Calu3 (cell line): ENCODE results near the gene WDFY4. TPM values are rescaled to one million over a fixed set of nuclear protein-coding genes. Genes with fewer than 3 reads are reported as not detected.

Experiments
- BruUV-seq: library from RNA; stranded (reverse); fragments of 400-500 nt; replicated peaks from 2 replicates; lab custom pipeline; 2021; lab: Mats Ljungman, UMichigan
- CTCF ChIA-PET: fragments of 300-600 bp; sonication (Branson Sonifier 250); formaldehyde crosslinking; loops from one replicate; lab custom pipeline; 2022; ENCODE audit warnings: antibody characterized with exemption; lab: Charles Lee
- DNase-seq: peaks from one replicate; pipeline ENCODE4 v3.0.0; 2022
- H3K27ac Mint-ChIP-seq: one replicate; pipeline ENCODE4 v1.8.0; 2022; ENCODE audit warnings: mixed read lengths; ENCODE audit not compliant: unreplicated experiment
- H3K27me3 Mint-ChIP-seq: one replicate; pipeline ENCODE4 v1.8.0; 2022; ENCODE audit warnings: mixed read lengths; ENCODE audit not compliant: unreplicated experiment
- H3K36me3 Mint-ChIP-seq: one replicate; pipeline ENCODE4 v1.8.0; 2022; ENCODE audit warnings: mild to moderate bottlenecking, moderate library complexity, mixed read lengths; ENCODE audit not compliant: insufficient read depth, unreplicated experiment
- H3K4me1 Mint-ChIP-seq: one replicate; pipeline ENCODE4 v1.8.0; 2022; ENCODE audit warnings: mild to moderate bottlenecking, low read depth, mixed read lengths; ENCODE audit not compliant: unreplicated experiment
- H3K4me3 Mint-ChIP-seq: one replicate; pipeline ENCODE4 v1.8.0; 2022; ENCODE audit warnings: mild to moderate bottlenecking, low read depth, moderate library complexity, mixed read lengths; ENCODE audit not compliant: unreplicated experiment
- H3K9me3 Mint-ChIP-seq: one replicate; pipeline ENCODE4 v1.8.0; 2022; ENCODE audit warnings: low read depth, mixed read lengths; ENCODE audit not compliant: unreplicated experiment
- intact Hi-C: fragments of 100-400 bp; cut with micrococcal nuclease; formaldehyde crosslinking; loops from one replicate; pipeline ENCODE4 v1.10.0; 2022; ENCODE audit not compliant: unreplicated experiment
- total RNA-seq: library from RNA; stranded (reverse); gene quantifications from 2 replicates; pipeline ENCODE4 v1.2.3, GENCODE V29; 2022
- TF ChIP-seq, protein P1 (sequence below): fragments of 200-600 bp; IDR thresholded peaks from one replicate; pipeline ENCODE4 v1.8.0; 2022; ENCODE audit warnings: antibody characterized with exemption; ENCODE audit not compliant: unreplicated experiment

Gene WDFY4
- total RNA-seq, 1 experiment from 2014 or later, result not detected

DNA sequence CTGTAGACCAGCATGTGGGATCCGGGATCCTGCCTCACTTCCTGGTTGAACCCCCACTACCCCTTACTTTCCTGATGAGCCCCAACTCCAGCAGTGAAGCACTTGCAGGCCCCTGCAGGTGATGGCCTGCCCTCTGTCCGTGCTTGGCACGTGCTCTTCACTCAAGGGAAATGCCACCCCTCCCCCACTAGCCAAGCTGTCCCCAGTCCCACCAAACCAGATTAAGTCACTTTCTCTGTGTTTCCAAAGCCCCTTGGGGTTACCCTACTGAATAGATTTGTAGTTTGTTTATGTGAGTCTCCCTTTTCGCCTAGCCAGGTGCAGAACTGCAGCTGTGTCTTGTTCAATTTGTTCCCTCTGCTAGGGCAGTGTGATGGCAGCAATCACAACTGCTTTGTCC, 121.7 kb downstream of the WDFY4 start:
- DNase-seq, result no peak
- CTCF ChIA-PET, result no interaction called here

DNA sequence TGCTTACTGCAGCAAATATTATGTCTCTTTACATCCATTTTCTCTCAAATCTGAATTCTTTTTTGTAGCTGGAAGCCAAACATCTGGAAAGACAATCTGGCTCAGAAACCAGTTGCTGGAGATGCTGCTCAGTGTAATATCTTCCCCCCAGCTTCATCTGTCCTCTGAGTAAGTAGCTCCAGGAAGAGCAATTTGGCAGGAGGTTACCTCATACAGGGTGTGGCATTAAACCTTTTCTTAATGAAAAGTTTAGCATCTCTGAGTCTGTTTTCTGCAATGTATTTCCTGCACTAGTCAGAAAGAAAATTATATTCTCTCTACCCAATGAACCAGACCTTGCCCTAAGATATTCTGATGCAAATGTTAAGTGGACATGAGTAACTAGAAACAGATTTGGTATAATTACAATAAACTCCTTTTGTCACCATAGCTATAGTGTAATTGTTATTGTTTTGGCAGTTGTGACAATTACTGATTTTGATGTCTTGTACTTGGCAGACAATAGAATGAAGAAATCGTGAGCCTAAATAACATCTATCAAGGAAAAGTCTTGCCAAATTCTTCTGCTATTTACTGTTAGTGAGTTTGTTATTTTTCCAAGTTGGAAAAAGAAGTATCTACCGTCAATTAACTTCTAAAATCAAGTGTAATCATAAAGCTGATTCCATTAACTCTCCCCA, 123.3 kb downstream of the WDFY4 start:
- intact Hi-C loops, result no loop called here
- no peaks in the 10 kb centered on the region for H3K4me1 Mint-ChIP-seq
- peaks cover 70% of the 10 kb centered on the region for H3K27me3 Mint-ChIP-seq
- DNase-seq, result no peak
- H3K4me3 Mint-ChIP-seq, result no peak overlapping the region
- BruUV-seq, result no TSS peak
- TF ChIP-seq, protein P1, sequence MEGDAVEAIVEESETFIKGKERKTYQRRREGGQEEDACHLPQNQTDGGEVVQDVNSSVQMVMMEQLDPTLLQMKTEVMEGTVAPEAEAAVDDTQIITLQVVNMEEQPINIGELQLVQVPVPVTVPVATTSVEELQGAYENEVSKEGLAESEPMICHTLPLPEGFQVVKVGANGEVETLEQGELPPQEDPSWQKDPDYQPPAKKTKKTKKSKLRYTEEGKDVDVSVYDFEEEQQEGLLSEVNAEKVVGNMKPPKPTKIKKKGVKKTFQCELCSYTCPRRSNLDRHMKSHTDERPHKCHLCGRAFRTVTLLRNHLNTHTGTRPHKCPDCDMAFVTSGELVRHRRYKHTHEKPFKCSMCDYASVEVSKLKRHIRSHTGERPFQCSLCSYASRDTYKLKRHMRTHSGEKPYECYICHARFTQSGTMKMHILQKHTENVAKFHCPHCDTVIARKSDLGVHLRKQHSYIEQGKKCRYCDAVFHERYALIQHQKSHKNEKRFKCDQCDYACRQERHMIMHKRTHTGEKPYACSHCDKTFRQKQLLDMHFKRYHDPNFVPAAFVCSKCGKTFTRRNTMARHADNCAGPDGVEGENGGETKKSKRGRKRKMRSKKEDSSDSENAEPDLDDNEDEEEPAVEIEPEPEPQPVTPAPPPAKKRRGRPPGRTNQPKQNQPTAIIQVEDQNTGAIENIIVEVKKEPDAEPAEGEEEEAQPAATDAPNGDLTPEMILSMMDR, result no peak
- no peak overlapping the region for H3K27ac Mint-ChIP-seq
- no peaks in the 10 kb centered on the region for H3K36me3 Mint-ChIP-seq
- CTCF ChIA-PET, result no interaction called here
- H3K9me3 Mint-ChIP-seq, result no peaks in the 10 kb centered on the region

More for the DNA sequence above, 121.7 kb downstream of the WDFY4 start:
- TF ChIP-seq, protein P1, result no peak
- intact Hi-C loops, result no loop called here
- no TSS peak for BruUV-seq
- Mint-ChIP-seq H3K27ac (no peak overlapping the region), H3K36me3 (no peaks in the 10 kb centered on the region), H3K4me1 (no peaks in the 10 kb centered on the region), H3K4me3 (no peak overlapping the region), H3K27me3 (peaks cover 57% of the 10 kb centered on the region), H3K9me3 (no peaks in the 10 kb centered on the region)

DNA sequence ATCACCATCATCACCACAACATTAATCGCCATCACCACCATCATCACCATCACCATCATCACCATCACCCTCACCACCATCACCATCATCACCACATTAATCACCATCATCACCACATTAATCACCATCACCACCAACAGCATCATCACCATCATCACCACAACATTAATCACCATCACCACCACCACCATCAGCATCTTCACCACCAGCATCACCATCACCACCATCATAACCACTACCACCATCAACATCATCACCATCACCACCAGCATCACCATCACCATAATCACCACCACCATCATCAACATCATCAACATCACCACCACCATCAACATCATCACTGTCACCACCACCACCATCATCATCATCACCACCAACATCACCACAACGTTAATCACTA, 124.6 kb downstream of the WDFY4 start:
- no peaks in the 10 kb centered on the region for H3K36me3 Mint-ChIP-seq
- intact Hi-C loops, result no loop called here
- H3K4me1 Mint-ChIP-seq, result no peaks in the 10 kb centered on the region
- H3K27ac Mint-ChIP-seq, result no peak overlapping the region
- no TSS peak for BruUV-seq
- CTCF ChIA-PET, result no interaction called here
- H3K4me3 Mint-ChIP-seq, result no peak overlapping the region
- no peak for DNase-seq
- peaks cover 65% of the 10 kb centered on the region for H3K27me3 Mint-ChIP-seq
- no peaks in the 10 kb centered on the region for H3K9me3 Mint-ChIP-seq
- TF ChIP-seq, protein P1, result no peak

DNA sequence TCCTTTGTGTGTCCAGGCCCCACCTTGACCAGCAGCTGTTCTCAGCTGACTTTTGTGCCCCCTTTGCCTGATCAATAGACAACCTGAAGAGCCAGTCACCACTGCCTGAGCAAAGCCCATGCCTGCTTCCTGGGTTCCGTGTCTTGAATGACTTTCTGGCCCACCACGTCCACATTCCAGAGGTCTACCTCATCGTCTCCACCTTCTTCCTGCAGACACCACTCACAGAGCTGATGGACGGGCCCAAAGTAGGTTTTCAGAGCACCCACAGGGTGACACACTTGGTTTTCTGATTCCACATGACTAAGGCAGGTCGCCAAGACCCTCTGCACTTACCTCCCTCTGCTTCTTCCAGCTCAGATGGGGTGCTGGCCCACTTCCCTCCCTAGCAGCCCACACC, 126.8 kb downstream of the WDFY4 start:
- DNase-seq, result no peak
- H3K4me3 Mint-ChIP-seq, result no peak overlapping the region
- no peaks in the 10 kb centered on the region for H3K9me3 Mint-ChIP-seq
- H3K4me1 Mint-ChIP-seq, result no peaks in the 10 kb centered on the region
- intact Hi-C loops, result no loop called here
- peaks cover 65% of the 10 kb centered on the region for H3K27me3 Mint-ChIP-seq
- no peak overlapping the region for H3K27ac Mint-ChIP-seq
- TF ChIP-seq, protein P1, result no peak
- no peaks in the 10 kb centered on the region for H3K36me3 Mint-ChIP-seq
- CTCF ChIA-PET, result interaction anchor here (0.6 kb wide), 2 partner anchors 18 to 156 kb away, joined by 3 to 4 read pairs; no protein-coding TSS in a partner anchor
- BruUV-seq, result no TSS peak
